OCI-LY1 (cell line): Measurements from ENCODE around the gene NMUR2.

Source experiments
- H2AFZ ChIP-seq: fragments of 200-600 bp; sonication (generic), shearing (Covaris generic); 2 replicates; pipeline ENCODE4 v1.6.0; 2014; ENCODE audit warnings: antibody characterized with exemption, mild to moderate bottlenecking, low read length
- H3F3A ChIP-seq: fragments of 200-600 bp; sonication (generic), shearing (Covaris generic); 2 replicates; pipeline ENCODE4 v1.6.0; 2014; ENCODE audit warnings: mild to moderate bottlenecking, antibody characterized with exemption, low read length, moderate library complexity; ENCODE audit not compliant: insufficient read depth
- H3K27ac ChIP-seq: fragments of 200-600 bp; sonication (generic); 2 replicates; pipeline ENCODE4 v1.5.1; 2014; ENCODE audit warnings: low read length, mixed run types, mild to moderate bottlenecking, low read depth; ENCODE audit not compliant: poor library complexity, severe bottlenecking
- H3K27me3 ChIP-seq: fragments of 200-600 bp; sonication (generic); 2 replicates; pipeline ENCODE4 v1.6.0; 2014; ENCODE audit warnings: antibody characterized with exemption, mild to moderate bottlenecking, low read length, moderate library complexity; ENCODE audit not compliant: insufficient read depth
- H3K36me3 ChIP-seq: fragments of 200-600 bp; sonication (generic); 2 replicates; pipeline ENCODE4 v1.6.1; 2014; ENCODE audit warnings: mild to moderate bottlenecking, antibody characterized with exemption, low read length, moderate library complexity, mixed read lengths; ENCODE audit not compliant: insufficient read depth
- H3K4me1 ChIP-seq: fragments of 200-600 bp; sonication (generic); 2 replicates; pipeline ENCODE4 v1.5.1; 2014; ENCODE audit warnings: mild to moderate bottlenecking, low read length, moderate library complexity; ENCODE audit not compliant: insufficient read depth, severe bottlenecking
- H3K4me2 ChIP-seq: fragments of 200-600 bp; sonication (generic), shearing (Covaris generic); 2 replicates; pipeline ENCODE4 v1.6.1; 2014; ENCODE audit warnings: low read length
- H3K4me3 ChIP-seq: fragments of 200-600 bp; sonication (generic); 2 replicates; pipeline ENCODE4 v1.5.1; 2014; ENCODE audit warnings: low read length, low read depth, mild to moderate bottlenecking, mixed read lengths; ENCODE audit not compliant: poor library complexity, severe bottlenecking
- H3K79me2 ChIP-seq: fragments of 200-600 bp; shearing (Covaris generic); 2 replicates; pipeline ENCODE4 v1.6.1; 2016; ENCODE audit warnings: mixed run types, low read length, mixed read lengths; ENCODE audit not compliant: insufficient read depth
- H3K9ac ChIP-seq: fragments of 200-600 bp; sonication (generic), shearing (Covaris generic); 2 replicates; pipeline ENCODE4 v1.6.1; 2014; ENCODE audit warnings: mild to moderate bottlenecking, low read length, mixed read lengths
- H3K9me2 ChIP-seq: fragments of 200-600 bp; sonication (generic), shearing (Covaris generic); 2 replicates; pipeline ENCODE4 v1.6.1; 2014; ENCODE audit warnings: low read depth, mild to moderate bottlenecking, low read length, mixed read lengths
- H3K9me3 ChIP-seq: fragments of 200-600 bp; shearing (Covaris generic); 2 replicates; pipeline ENCODE4 v1.6.1; 2014; ENCODE audit warnings: low read length, mixed read lengths
- H4K20me1 ChIP-seq: fragments of 200-600 bp; sonication (generic), shearing (Covaris generic); 2 replicates; pipeline ENCODE4 v1.6.0; 2016; ENCODE audit warnings: mild to moderate bottlenecking, low read length; ENCODE audit not compliant: insufficient read depth
- CTCF ChIP-seq: fragments of 200-600 bp; sonication (generic), shearing (Covaris generic); IDR thresholded peaks from 2 replicates; pipeline ENCODE4 v1.5.1; 2017; ENCODE audit warnings: mild to moderate bottlenecking, antibody characterized with exemption, low read length, moderate library complexity, mixed read lengths
- EZH2 ChIP-seq: fragments of 200-600 bp; sonication (generic), shearing (Covaris generic); IDR thresholded peaks from 2 replicates; pipeline ENCODE4 v1.8.0; 2017; ENCODE audit warnings: borderline replicate concordance, mixed run types, mild to moderate bottlenecking, antibody characterized with exemption, low read length, moderate library complexity, mixed read lengths

The NMUR2 gene

GRCh38 chr5:152405145-152405544, at the start of gene NMUR2:
Gene NMUR2 (minus strand): TSS chr5:152405279. CDS start chr5:152405113, 166 bp downstream.
- Histone ChIP-seq H3K4me1 (no peaks in the 10 kb centered on the region), H3F3A (no peaks in the 10 kb centered on the region), H3K9me3 (no peaks in the 10 kb centered on the region), H2AFZ (no peak within 1 kb of the TSS), H3K4me2 (no peak within 1 kb of the TSS), H3K9ac (no peak within 1 kb of the TSS), H4K20me1 (no peaks in the 10 kb centered on the region), H3K27me3 (no peaks in the 10 kb centered on the region), H3K79me2 (no peaks in the 10 kb centered on the region), H3K9me2 (no peaks in the 10 kb centered on the region), H3K4me3 (no peak within 1 kb of the TSS), H3K27ac (no peak within 1 kb of the TSS), H3K36me3 (no peaks in the 10 kb centered on the region)
- TF ChIP-seq CTCF, result no peak
- no peak for TF ChIP-seq EZH2

- no peaks in the 10 kb centered on the region for H3K9me2 ChIP-seq
- no peak overlapping the region for H3K4me2 ChIP-seq
- TF ChIP-seq CTCF (no peak), EZH2 (no peak)
- no peaks in the 10 kb centered on the region for H3K79me2 ChIP-seq
- no peaks in the 10 kb centered on the region for H4K20me1 ChIP-seq
- no peak overlapping the region for H2AFZ ChIP-seq
- no peaks in the 10 kb centered on the region for H3K27me3 ChIP-seq
- H3K9me3 ChIP-seq, result no peaks in the 10 kb centered on the region
- no peaks in the 10 kb centered on the region for H3K36me3 ChIP-seq
- H3K9ac ChIP-seq, result no peak overlapping the region
- H3K4me3 ChIP-seq, result no peak overlapping the region
- H3K4me1 ChIP-seq, result no peaks in the 10 kb centered on the region
- H3K27ac ChIP-seq, result no peak overlapping the region
- no peaks in the 10 kb centered on the region for H3F3A ChIP-seq
Observed at GRCh38 chr5:152443935-152444334, 38.9 kb upstream of the NMUR2 start.

GRCh38 chr5:152439791-152440190, 34.7 kb upstream of the NMUR2 start:
- no peaks in the 10 kb centered on the region for H3K36me3 ChIP-seq
- no peak overlapping the region for H3K4me2 ChIP-seq
- no peaks in the 10 kb centered on the region for H3K79me2 ChIP-seq
- H3K27ac ChIP-seq, result no peak overlapping the region
- no peaks in the 10 kb centered on the region for H3K27me3 ChIP-seq
- no peak overlapping the region for H3K4me3 ChIP-seq
- no peak overlapping the region for H3K9ac ChIP-seq
- H3K9me2 ChIP-seq, result no peaks in the 10 kb centered on the region
- no peaks in the 10 kb centered on the region for H3F3A ChIP-seq
- H4K20me1 ChIP-seq, result no peaks in the 10 kb centered on the region
- H3K4me1 ChIP-seq, result no peaks in the 10 kb centered on the region
- no peak for TF ChIP-seq EZH2
- no peak for TF ChIP-seq CTCF
- H3K9me3 ChIP-seq, result no peaks in the 10 kb centered on the region
- H2AFZ ChIP-seq, result no peak overlapping the region
